GM12864 (cell line): ENCODE results near the gene ATP2A3.

ENCODE experiments used
- DNase-seq: peaks from one replicate; pipeline ENCODE4 v3.0.0-alpha.2; 2011; ENCODE audit warnings: low read depth
- H3K4me3 ChIP-seq: 2 replicates; pipeline ENCODE4 v1.5.1; 2011; ENCODE audit warnings: mild to moderate bottlenecking, low read depth, low read length, control low read depth
- CTCF ChIP-seq: IDR thresholded peaks from 2 replicates; pipeline ENCODE4 v1.5.1; 2011; ENCODE audit warnings: low read depth, mild to moderate bottlenecking, moderate library complexity, low read length, control low read depth, inconsistent platforms; ENCODE audit errors: missing control alignments

ATP2A3 gene

DNA sequence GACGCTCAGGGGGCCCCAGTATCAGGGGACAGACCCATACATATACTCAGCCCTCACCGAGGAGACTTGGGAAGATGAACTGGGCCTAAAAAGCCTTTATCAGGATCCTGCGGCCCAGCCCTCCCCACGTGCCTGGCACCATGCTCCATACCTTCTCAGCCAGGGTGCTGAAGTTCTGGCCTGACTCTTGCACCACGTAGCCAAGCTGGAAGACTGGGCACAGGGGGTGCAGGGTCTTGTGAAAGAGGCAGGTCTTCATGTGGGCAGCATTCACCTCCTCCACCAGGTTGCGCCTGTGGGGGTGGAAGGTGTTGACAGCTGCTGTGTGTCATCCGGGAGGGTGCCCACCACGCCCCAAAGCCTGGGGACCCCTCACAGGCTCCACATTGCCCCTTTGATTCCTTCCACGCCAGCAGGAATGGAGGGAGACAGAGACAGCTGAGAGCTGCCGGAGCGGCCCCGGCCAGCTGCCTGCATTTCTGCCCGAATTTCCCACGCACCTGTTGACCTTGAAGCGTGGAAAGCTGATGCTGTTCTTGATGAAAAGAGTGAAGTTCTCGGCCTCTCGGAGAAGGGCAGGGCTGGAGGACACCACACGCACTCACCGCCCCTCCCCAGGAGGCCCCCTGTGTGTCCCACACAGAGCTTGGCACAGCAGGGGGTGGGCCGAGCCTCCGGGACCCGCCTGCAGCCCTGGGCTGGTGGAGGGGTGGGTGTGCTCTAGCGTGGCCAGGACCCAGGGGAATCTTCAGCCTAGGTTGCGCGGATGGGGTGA is 61.0 kb downstream of the ATP2A3 start:
- no peak for DNase-seq
- no peak overlapping the region for H3K4me3 ChIP-seq
- no peak for TF ChIP-seq CTCF

DNA sequence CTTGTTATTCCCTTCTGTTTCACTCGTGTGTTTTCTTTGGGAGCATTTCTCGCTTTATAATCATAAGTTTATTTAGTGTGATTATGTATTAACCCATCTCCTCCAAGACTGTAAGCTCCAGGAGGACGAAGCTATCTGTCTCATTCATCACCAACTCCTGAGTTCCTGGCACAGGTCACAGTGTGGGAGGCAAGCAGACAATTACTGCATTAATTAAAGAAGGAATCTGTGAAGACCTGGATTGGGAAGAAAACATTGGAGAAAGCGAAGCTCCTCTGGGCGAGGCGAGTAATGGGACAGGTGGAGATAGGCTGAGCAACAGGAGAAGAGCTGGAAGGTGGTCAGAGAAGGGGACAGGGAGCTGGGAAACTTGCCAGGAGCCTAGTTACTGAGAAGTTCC is 63.6 kb downstream of the ATP2A3 start:
- no peak for DNase-seq
- TF ChIP-seq CTCF: no peak
- no peak overlapping the region for H3K4me3 ChIP-seq

GRCh38 chr17:3897731-3898130 is 66.5 kb downstream of the ATP2A3 start:
- no peak for TF ChIP-seq CTCF
- DNase-seq: no peak
- H3K4me3 ChIP-seq: no peak overlapping the region

GRCh38 chr17:3896968-3897235 is 67.3 kb downstream of the ATP2A3 start:
- TF ChIP-seq CTCF: no peak
- no peak for DNase-seq
- no peak overlapping the region for H3K4me3 ChIP-seq

GRCh38 chr17:3896108-3896967 is 67.9 kb downstream of the ATP2A3 start:
- TF ChIP-seq CTCF: no peak
- DNase-seq: no peak
- no peak overlapping the region for H3K4me3 ChIP-seq

GRCh38 chr17:3895354-3895753 is 68.9 kb downstream of the ATP2A3 start:
- TF ChIP-seq CTCF: no peak
- H3K4me3 ChIP-seq: no peak overlapping the region
- DNase-seq: no peak

GRCh38 chr17:3894911-3895343 is 69.3 kb downstream of the ATP2A3 start:
- no peak overlapping the region for H3K4me3 ChIP-seq
- no peak for TF ChIP-seq CTCF
- DNase-seq: no peak
